HEK293 (cell line): ENCODE measurements around the gene VEZF1.

Experiments used
- CTCF ChIP-seq: fragments of 450-650 bp; formaldehyde crosslinking; IDR thresholded peaks from 2 replicates; pipeline ENCODE4 v1.5.1; 2016; ENCODE audit warnings: missing biosample characterization, missing genetic modification characterization
- PATZ1 ChIP-seq: fragments of 450-650 bp; formaldehyde crosslinking; IDR thresholded peaks from 2 replicates; pipeline ENCODE4 v1.5.1; 2016; ENCODE audit warnings: missing biosample characterization, missing genetic modification characterization
- REST ChIP-seq: fragments of 450-650 bp; formaldehyde crosslinking; IDR thresholded peaks from 2 replicates; pipeline ENCODE4 v1.5.1; 2016; ENCODE audit warnings: missing biosample characterization, missing genetic modification characterization
- WT1 ChIP-seq: fragments of 450-650 bp; formaldehyde crosslinking; IDR thresholded peaks from 2 replicates; pipeline ENCODE4 v1.5.1; 2016; ENCODE audit warnings: missing biosample characterization, missing genetic modification characterization
- ZBTB21 ChIP-seq: fragments of 450-650 bp; formaldehyde crosslinking; IDR thresholded peaks from 2 replicates; pipeline ENCODE4 v1.5.1; 2017; ENCODE audit warnings: missing biosample characterization, missing genetic modification characterization
- ZFP37 ChIP-seq: fragments of 450-650 bp; formaldehyde crosslinking; IDR thresholded peaks from 2 replicates; pipeline ENCODE4 v1.5.1; 2016; ENCODE audit warnings: missing biosample characterization, missing genetic modification characterization
- ZNF114 ChIP-seq: fragments of 450-650 bp; formaldehyde crosslinking; IDR thresholded peaks from 2 replicates; pipeline ENCODE4 v1.5.0; 2017; ENCODE audit warnings: missing biosample characterization, missing genetic modification characterization
- ZNF48 ChIP-seq: fragments of 450-650 bp; formaldehyde crosslinking; IDR thresholded peaks from 2 replicates; pipeline ENCODE4 v1.5.1; 2016; ENCODE audit warnings: missing biosample characterization, missing genetic modification characterization
- ZNF645 ChIP-seq: fragments of 450-650 bp; formaldehyde crosslinking; IDR thresholded peaks from 2 replicates; pipeline ENCODE4; 2016; ENCODE audit warnings: missing biosample characterization, missing genetic modification characterization

GRCh38 chr17:57931488-57932137 lies 56.4 kb downstream of the VEZF1 start:
- TF ChIP-seq WT1 (tag by site-specific recombination): no peak
- TF ChIP-seq CTCF (tag by site-specific recombination): no peak
- TF ChIP-seq REST (tag by site-specific recombination): no peak
- TF ChIP-seq ZBTB21: no peak
- TF ChIP-seq ZNF114: no peak
- TF ChIP-seq ZNF645: no peak
- no peak for TF ChIP-seq PATZ1
- no peak for TF ChIP-seq ZNF48 (tag by site-specific recombination)
- TF ChIP-seq ZFP37 (tag by site-specific recombination): no peak
